Measurements from ENCODE around the gene LRP1B. TPM values are rescaled to one million over a fixed set of nuclear protein-coding genes. Genes with fewer than 3 reads are reported as not detected.

Gene LRP1B
- total RNA-seq, 1 donor from 2014 or later: 0.54 TPM

DNA sequence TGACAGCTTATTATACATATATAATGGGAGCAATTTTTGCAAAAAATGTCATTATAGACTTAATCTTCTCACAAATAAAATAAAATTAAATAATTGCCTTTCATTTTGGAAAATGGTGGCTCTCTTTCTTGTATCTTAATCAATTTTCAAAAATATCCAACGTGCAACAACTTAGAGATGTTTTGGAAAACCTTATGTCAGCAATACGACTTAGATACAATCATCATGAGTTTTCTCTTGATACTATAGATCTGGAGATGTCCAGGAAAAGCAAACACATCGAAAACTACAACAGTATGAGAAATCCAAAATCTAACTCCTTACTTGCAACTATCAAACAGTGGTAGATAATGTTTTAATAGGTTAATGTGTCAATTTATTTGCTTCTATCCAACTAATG, 1529.0 kb downstream of the LRP1B start:
- Mint-ChIP-seq H3K36me3 (ENCODE audit: low read depth) (no peaks in the 10 kb centered on the region), H3K27me3 (ENCODE audit: low read depth) (no peaks in the 10 kb centered on the region), H3K4me1 (no peaks in the 10 kb centered on the region), H3K9me3 (no peaks in the 10 kb centered on the region), H3K27ac (ENCODE audit: unreplicated experiment) (no peak overlapping the region), H3K4me3 (no peak overlapping the region)
- no peak for DNase-seq (ENCODE audit: low read depth, low spot score)
- TF ChIP-seq, protein P1, sequence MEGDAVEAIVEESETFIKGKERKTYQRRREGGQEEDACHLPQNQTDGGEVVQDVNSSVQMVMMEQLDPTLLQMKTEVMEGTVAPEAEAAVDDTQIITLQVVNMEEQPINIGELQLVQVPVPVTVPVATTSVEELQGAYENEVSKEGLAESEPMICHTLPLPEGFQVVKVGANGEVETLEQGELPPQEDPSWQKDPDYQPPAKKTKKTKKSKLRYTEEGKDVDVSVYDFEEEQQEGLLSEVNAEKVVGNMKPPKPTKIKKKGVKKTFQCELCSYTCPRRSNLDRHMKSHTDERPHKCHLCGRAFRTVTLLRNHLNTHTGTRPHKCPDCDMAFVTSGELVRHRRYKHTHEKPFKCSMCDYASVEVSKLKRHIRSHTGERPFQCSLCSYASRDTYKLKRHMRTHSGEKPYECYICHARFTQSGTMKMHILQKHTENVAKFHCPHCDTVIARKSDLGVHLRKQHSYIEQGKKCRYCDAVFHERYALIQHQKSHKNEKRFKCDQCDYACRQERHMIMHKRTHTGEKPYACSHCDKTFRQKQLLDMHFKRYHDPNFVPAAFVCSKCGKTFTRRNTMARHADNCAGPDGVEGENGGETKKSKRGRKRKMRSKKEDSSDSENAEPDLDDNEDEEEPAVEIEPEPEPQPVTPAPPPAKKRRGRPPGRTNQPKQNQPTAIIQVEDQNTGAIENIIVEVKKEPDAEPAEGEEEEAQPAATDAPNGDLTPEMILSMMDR (conservative IDR thresholded peaks at IDR 0.05): no peak

DNA sequence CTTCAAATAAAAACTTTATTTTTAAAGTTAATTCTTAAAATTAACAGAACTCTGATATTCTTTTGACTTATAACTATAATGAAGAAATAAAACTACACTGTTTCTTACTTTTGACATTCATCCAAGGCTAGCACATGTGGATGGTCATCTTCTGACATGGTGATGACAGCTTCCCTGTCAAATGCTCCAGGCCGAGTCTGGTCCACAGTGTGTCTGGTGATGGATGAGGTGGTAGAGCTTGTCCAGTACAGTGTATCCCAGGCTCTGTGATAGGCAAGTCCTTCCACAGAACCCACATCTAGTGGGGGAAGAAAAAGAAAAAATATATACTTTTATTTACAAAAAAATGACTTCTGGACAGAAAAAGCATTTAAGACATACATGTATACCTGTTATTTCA, 1529.5 kb downstream of the LRP1B start:
- Mint-ChIP-seq H3K36me3 (ENCODE audit: low read depth) (no peaks in the 10 kb centered on the region), H3K9me3 (no peaks in the 10 kb centered on the region), H3K27ac (ENCODE audit: unreplicated experiment) (no peak overlapping the region), H3K27me3 (ENCODE audit: low read depth) (no peaks in the 10 kb centered on the region), H3K4me1 (no peaks in the 10 kb centered on the region), H3K4me3 (no peak overlapping the region)
- TF ChIP-seq, protein P1 (conservative IDR thresholded peaks at IDR 0.05): no peak
- no peak for DNase-seq (ENCODE audit: low read depth, low spot score)

DNA sequence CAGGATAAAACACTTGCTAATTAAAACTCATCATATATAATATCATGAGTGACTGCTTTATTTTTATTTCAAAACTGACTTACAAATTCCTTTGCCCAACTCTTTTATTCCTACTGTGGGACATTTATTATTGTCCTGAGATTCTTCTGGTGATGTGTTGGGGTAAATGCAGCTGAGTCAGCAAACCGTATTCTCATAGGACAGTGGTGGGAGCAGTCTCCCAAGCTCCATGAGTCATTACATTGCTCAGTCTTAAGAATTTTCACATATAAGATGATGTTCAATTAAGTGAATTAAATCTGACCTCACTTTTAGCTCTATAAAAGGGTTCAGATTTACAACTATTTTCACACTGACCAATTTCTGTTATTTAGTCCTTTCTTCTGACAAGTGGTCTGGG, 1530.7 kb downstream of the LRP1B start:
- Mint-ChIP-seq H3K4me1 (no peaks in the 10 kb centered on the region), H3K27me3 (ENCODE audit: low read depth) (no peaks in the 10 kb centered on the region), H3K27ac (ENCODE audit: unreplicated experiment) (no peak overlapping the region), H3K36me3 (ENCODE audit: low read depth) (no peaks in the 10 kb centered on the region), H3K4me3 (no peak overlapping the region), H3K9me3 (no peaks in the 10 kb centered on the region)
- DNase-seq (ENCODE audit: low read depth, low spot score): no peak
- TF ChIP-seq, protein P1 (conservative IDR thresholded peaks at IDR 0.05): no peak

DNA sequence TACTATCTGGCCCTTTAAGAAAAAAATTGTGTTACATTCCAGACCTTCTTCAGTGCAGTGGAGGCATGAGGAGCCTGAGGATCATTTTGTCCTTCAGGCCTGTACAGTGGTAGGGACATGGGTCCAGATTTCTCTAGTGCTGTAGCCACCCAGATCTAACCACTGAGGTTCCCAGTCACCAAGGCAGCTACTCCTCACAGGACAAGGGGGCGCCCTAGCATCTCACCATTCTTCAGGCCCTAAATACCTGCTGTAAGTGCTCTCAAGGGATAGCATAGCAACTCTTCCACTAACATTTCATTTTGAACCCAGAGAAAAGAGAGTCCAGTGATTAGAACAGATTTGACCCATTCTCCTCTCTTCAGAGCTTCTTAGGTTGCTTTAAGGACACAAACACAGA, 1533.0 kb downstream of the LRP1B start:
- TF ChIP-seq, protein P1 (conservative IDR thresholded peaks at IDR 0.05): no peak
- Mint-ChIP-seq H3K4me1 (no peaks in the 10 kb centered on the region), H3K9me3 (no peaks in the 10 kb centered on the region), H3K4me3 (no peak overlapping the region), H3K36me3 (ENCODE audit: low read depth) (no peaks in the 10 kb centered on the region), H3K27ac (ENCODE audit: unreplicated experiment) (no peak overlapping the region), H3K27me3 (ENCODE audit: low read depth) (no peaks in the 10 kb centered on the region)
- no peak for DNase-seq (ENCODE audit: low read depth, low spot score)

DNA sequence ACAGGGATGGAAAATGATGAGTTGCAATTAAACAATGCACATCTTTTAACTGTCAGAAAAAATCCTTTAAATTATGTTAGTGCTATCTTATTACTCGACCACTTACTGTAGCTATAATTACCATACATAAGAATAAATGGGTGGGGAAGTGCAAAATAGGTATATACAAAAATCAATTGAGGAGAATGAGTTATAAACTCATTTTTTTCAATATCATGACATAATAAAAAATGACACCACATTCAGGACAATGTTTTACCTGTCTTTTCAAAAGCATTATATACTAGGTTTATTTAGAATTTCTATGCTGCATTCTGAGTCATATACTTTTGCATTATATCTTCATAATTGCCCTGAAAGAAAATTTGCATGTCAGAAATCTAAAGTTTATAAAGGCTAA, 1533.6 kb downstream of the LRP1B start:
- Mint-ChIP-seq H3K9me3 (no peaks in the 10 kb centered on the region), H3K36me3 (ENCODE audit: low read depth) (no peaks in the 10 kb centered on the region), H3K27ac (ENCODE audit: unreplicated experiment) (no peak overlapping the region), H3K4me1 (no peaks in the 10 kb centered on the region), H3K27me3 (ENCODE audit: low read depth) (no peaks in the 10 kb centered on the region), H3K4me3 (no peak overlapping the region)
- TF ChIP-seq, protein P1 (conservative IDR thresholded peaks at IDR 0.05): no peak
- no peak for DNase-seq (ENCODE audit: low read depth, low spot score)

DNA sequence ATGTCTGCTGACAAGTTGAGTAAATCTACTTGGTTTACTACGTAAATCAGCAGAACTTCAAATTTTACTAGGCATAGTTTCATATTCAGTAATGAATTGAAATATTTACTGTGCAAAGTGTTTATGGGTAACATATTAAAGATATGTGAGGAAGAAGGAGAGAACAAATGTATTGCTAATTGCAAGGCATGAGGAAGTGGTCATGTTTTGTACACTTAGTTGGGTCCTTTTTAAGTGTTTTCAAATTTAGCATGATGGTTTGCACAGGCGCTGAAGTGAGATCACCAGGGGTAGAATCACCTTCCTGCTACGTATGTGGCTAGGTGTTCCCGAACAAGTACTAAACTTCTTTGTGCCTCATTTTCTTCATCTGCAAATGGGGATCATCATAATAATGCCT, 1534.4 kb downstream of the LRP1B start:
- Mint-ChIP-seq H3K36me3 (ENCODE audit: low read depth) (no peaks in the 10 kb centered on the region), H3K27ac (ENCODE audit: unreplicated experiment) (no peak overlapping the region), H3K4me1 (no peaks in the 10 kb centered on the region), H3K27me3 (ENCODE audit: low read depth) (no peaks in the 10 kb centered on the region), H3K9me3 (no peaks in the 10 kb centered on the region), H3K4me3 (no peak overlapping the region)
- no peak for DNase-seq (ENCODE audit: low read depth, low spot score)
- TF ChIP-seq, protein P1 (conservative IDR thresholded peaks at IDR 0.05): no peak

Measured in neural crest cell (in vitro differentiated cells).